HepG2 (cell line): ENCODE measurements around the gene SHISAL1. TPM values are rescaled to one million over a fixed set of nuclear protein-coding genes. Genes with fewer than 3 reads are reported as not detected.

Source experiments
- ATAC-seq: fragments of 200-7000 bp; cut with Tn5 transposase; 3 replicates; pipeline ENCODE4 v1.9.1; 2020; ENCODE audit warnings: mild to moderate bottlenecking, moderate library complexity
- BruUV-seq: library from RNA; stranded (reverse); fragments of 400-500 nt; replicated peaks from 2 replicates; lab custom pipeline; 2021; lab: Mats Ljungman, UMichigan
- CTCF ChIA-PET: fragments of 300-600 bp; formaldehyde crosslinking; extraction: SDS; loops from one replicate; lab custom pipeline; 2021; ENCODE audit warnings: low total read pairs, inconsistent platforms, low intra/inter-chr PET ratio; lab: Yijun Ruan, JAX
- POLR2A ChIA-PET: fragments of 350-600 bp; sonication (Branson Sonifier 250); formaldehyde crosslinking; loops from one replicate; lab custom pipeline; 2020; ENCODE audit warnings: antibody characterized with exemption, inconsistent platforms; lab: Yijun Ruan, JAX
- DNase-seq: peaks from one replicate; pipeline ENCODE4 v3.0.0-alpha.2; 2015; ENCODE audit warnings: low spot score
- FAIRE-seq: peaks from 3 replicates; lab custom pipeline; 2011; peaks lifted over from hg19 to GRCh38; lab: Jason Lieb, UNC
- H2AFZ ChIP-seq: one replicate; pipeline ENCODE4 v1.6.1; 2011; ENCODE audit warnings: low read length, inconsistent platforms
- H3K27ac ChIP-seq: fragments of 300-600 bp; 3 replicates; pipeline ENCODE4 v1.8.0; 2011; ENCODE audit warnings: mixed run types, mild to moderate bottlenecking, mixed read lengths, low read length, inconsistent platforms; ENCODE audit not compliant: insufficient read depth; ENCODE audit errors: extremely low read length
- H3K27me3 ChIP-seq, 2 experiments: fragments of 200-600 bp in 1 of 2; 2 replicates in 1 of 2; 3 replicates in 1 of 2; pipeline versions ENCODE4 v1.6.0 to v1.8.0; 2011; ENCODE audit warnings: low read length in 2 of 2, mild to moderate bottlenecking in 2 of 2, moderate library complexity in 2 of 2, inconsistent platforms in 1 of 2; ENCODE audit not compliant: insufficient read depth in 2 of 2, control insufficient read depth in 1 of 2
- H3K36me3 ChIP-seq, 2 experiments: fragments of 200-600 bp in 1 of 2; replicated peaks in 1 of 2; 2 replicates in 1 of 2; 3 replicates in 1 of 2; pipeline versions ENCODE4 v1.5.1 to v1.8.0; 2011; ENCODE audit warnings: low read length in 2 of 2, inconsistent platforms in 1 of 2; ENCODE audit not compliant: insufficient read depth in 2 of 2, control insufficient read depth in 1 of 2
- H3K4me1 ChIP-seq: 2 replicates; pipeline ENCODE4 v1.5.1; 2012; ENCODE audit warnings: low read length, inconsistent platforms; ENCODE audit not compliant: insufficient read depth
- H3K4me2 ChIP-seq: 2 replicates; pipeline ENCODE4 v1.6.0; 2011; ENCODE audit warnings: low read depth, low read length, inconsistent platforms
- H3K4me3 ChIP-seq, 3 experiments: fragments of 200-600 bp in 1 of 3; sonication (generic), shearing (Covaris generic) in 1 of 3; replicated peaks in 1 of 3; 2 replicates each; pipeline ENCODE4 v1.5.1; 2011 to 2016; ENCODE audit warnings: low read length in 3 of 3, inconsistent platforms in 2 of 3, low read depth in 2 of 3, mild to moderate bottlenecking in 2 of 3, control low read depth in 1 of 3, mixed read lengths in 1 of 3; ENCODE audit not compliant: insufficient read depth in 1 of 3
- H3K79me2 ChIP-seq: one replicate; pipeline ENCODE4 v1.6.1; 2011; ENCODE audit warnings: low read length, inconsistent platforms; ENCODE audit not compliant: insufficient read depth
- H3K9ac ChIP-seq: 2 replicates; pipeline ENCODE4 v1.6.0; 2011; ENCODE audit warnings: mild to moderate bottlenecking, low read depth, low read length, inconsistent platforms; ENCODE audit not compliant: insufficient read depth
- H3K9me3 ChIP-seq: 2 replicates; pipeline ENCODE4 v1.5.1; 2012; ENCODE audit warnings: mild to moderate bottlenecking, low read length
- H4K20me1 ChIP-seq: 2 replicates; pipeline ENCODE4 v1.6.0; 2011; ENCODE audit warnings: inconsistent platforms, mild to moderate bottlenecking, low read length, moderate library complexity; ENCODE audit not compliant: insufficient read depth
- ARHGAP35 ChIP-seq: sonication (generic); formaldehyde crosslinking; IDR thresholded peaks from 2 replicates; pipeline ENCODE4 v1.9.0; 2022; ENCODE audit warnings: mild to moderate bottlenecking, inconsistent platforms, moderate library complexity, missing genetic modification reagents, borderline replicate concordance
- ATF1 ChIP-seq: IDR thresholded peaks from 2 replicates; pipeline ENCODE4 v1.6.1; 2016; ENCODE audit warnings: mild to moderate bottlenecking, control low read depth
- KMT2A ChIP-seq: sonication (generic); formaldehyde crosslinking; IDR thresholded peaks from 2 replicates; pipeline ENCODE4 v1.4.0; 2020; ENCODE audit warnings: missing genetic modification reagents
- RNF2 ChIP-seq: fragments of 450-650 bp; conservative IDR thresholded peaks from 2 replicates; pipeline ENCODE4 v1.6.1; 2016; ENCODE audit warnings: low read depth
- ZBTB1 ChIP-seq: sonication (generic); formaldehyde crosslinking; IDR thresholded peaks from 2 replicates; pipeline ENCODE4 v1.4.0; 2020; ENCODE audit warnings: missing genetic modification reagents, borderline replicate concordance
- ZNF570 ChIP-seq: sonication (generic); formaldehyde crosslinking; IDR thresholded peaks from 2 replicates; pipeline ENCODE4 v1.4.0; 2020; ENCODE audit warnings: mild to moderate bottlenecking, missing genetic modification reagents, borderline replicate concordance
- ZNF75D ChIP-seq: sonication (generic); formaldehyde crosslinking; IDR thresholded peaks from 2 replicates; pipeline ENCODE4 v1.8.1; 2023; ENCODE audit warnings: missing genetic modification reagents, mild to moderate bottlenecking, borderline replicate concordance
- WGBS: methylation state at CpG from one replicate; pipeline ENCODE4 v1.1.6; 2017; ENCODE audit warnings: low lambda C conversion rate; 5-methylcytosine and 5-hydroxymethylcytosine counted together
- in situ Hi-C: cut with HindIII; loops from 2 replicates; pipeline ENCODE4 v1.10.0; 2017; ENCODE audit warnings: low pct_unique_long_range_greater_than_20kb; ENCODE audit not compliant: extremely low pct_ligation_motif_present
- intact Hi-C: fragments of 100-400 bp; cut with micrococcal nuclease; formaldehyde crosslinking; loops from one replicate; pipeline ENCODE4 v1.10.0; 2022; ENCODE audit not compliant: unreplicated experiment
- polyA plus RNA-seq, 8 experiments: library from polyadenylated mRNA; depleted of rRNA in 3 of 8; stranded (reverse) in 7 of 8; unstranded in 1 of 8; fragments of >200 nt; fragmentation: Illumina TruSeq in 4 of 8; extraction: Trizol in 4 of 8; gene quantifications; 2 replicates each; pipeline versions ENCODE4 v1.2.1 to v1.2.3, GENCODE V29; 2011 to 2016; ENCODE audit warnings: low read depth in 4 of 8, missing spikeins in 1 of 8, mixed read lengths in 1 of 8; ENCODE audit not compliant: insufficient read depth in 1 of 8
- total RNA-seq, 5 experiments: library from RNA; depleted of rRNA; stranded (reverse); fragments of >200 nt; fragmentation: Illumina TruSeq; extraction: Trizol; gene quantifications; 2 replicates each; pipeline ENCODE4 v1.2.3, GENCODE V29; 2016; ENCODE audit warnings: low read depth in 1 of 5
- TF ChIP-seq, protein P1 (sequence below): sonication (generic); formaldehyde crosslinking; IDR thresholded peaks from 2 replicates; pipeline ENCODE4 v1.8.1; 2023; ENCODE audit warnings: missing genetic modification reagents, inconsistent platforms, borderline replicate concordance
- TF ChIP-seq, protein P2 (sequence below): sonication (generic); formaldehyde crosslinking; IDR thresholded peaks from 2 replicates; pipeline ENCODE4 v1.5.1; 2020; ENCODE audit warnings: mild to moderate bottlenecking, missing genetic modification reagents
- TF ChIP-seq, protein P3 (sequence below): sonication (generic); formaldehyde crosslinking; IDR thresholded peaks from 2 replicates; pipeline ENCODE4 v1.8.1; 2023; ENCODE audit warnings: missing genetic modification reagents, mild to moderate bottlenecking, borderline replicate concordance
- TF ChIP-seq, protein P4 (sequence below): sonication (generic); formaldehyde crosslinking; IDR thresholded peaks from 2 replicates; pipeline ENCODE4 v1.4.0; 2020; ENCODE audit warnings: missing genetic modification reagents

Gene SHISAL1
- total and polyA plus RNA-seq, 2 of the 13 experiments (the other 11 are each of a cell fraction or from before 2014, with no cell fraction given) = not detected

DNA sequence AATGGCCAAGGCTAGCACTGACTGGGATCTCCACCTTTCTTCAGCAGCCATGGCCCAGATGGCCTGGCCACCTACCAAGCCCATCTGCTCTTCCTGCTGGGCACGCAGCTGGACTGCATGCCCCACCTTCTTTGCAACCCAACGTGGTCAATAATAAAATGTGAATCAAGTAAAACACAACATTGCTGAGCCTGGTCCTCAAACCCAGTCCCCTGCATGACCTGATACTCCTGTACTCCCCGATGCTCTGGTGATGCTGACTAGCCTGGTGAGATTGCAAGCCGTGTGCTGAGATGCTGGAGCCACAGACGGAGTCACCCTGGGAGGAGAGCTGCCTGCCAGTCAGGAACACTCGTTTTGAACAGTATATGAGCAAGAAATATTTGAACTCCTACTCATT, 98.0 kb downstream of the SHISAL1 start:
- Histone ChIP-seq H3K9me3 (no peaks in the 10 kb centered on the region), H3K9ac (no peak overlapping the region), H3K27me3 (peaks cover 0 to 6% of the 10 kb centered on the region in 2 experiments; a peak in 2 of 5 replicates), H4K20me1 (no peaks in the 10 kb centered on the region), H3K27ac (no peak overlapping the region), H3K4me2 (no peak overlapping the region), H3K4me1 (no peaks in the 10 kb centered on the region), H3K4me3 (no peak overlapping the region), H2AFZ (no peak overlapping the region), H3K79me2 (no peaks in the 10 kb centered on the region), H3K36me3 (no peaks in the 10 kb centered on the region)
- FAIRE-seq (no peak), DNase-seq (no peak), ATAC-seq (no peak)
- BruUV-seq = no TSS peak
- POLR2A ChIA-PET = no interaction called here
- WGBS = 5% methylated on average over 4 of the region's 6 CpGs
- TF ChIP-seq, protein P1, sequence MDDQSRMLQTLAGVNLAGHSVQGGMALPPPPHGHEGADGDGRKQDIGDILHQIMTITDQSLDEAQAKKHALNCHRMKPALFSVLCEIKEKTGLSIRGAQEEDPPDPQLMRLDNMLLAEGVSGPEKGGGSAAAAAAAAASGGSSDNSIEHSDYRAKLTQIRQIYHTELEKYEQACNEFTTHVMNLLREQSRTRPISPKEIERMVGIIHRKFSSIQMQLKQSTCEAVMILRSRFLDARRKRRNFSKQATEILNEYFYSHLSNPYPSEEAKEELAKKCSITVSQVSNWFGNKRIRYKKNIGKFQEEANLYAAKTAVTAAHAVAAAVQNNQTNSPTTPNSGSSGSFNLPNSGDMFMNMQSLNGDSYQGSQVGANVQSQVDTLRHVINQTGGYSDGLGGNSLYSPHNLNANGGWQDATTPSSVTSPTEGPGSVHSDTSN (CRISPR knock-in tag) = no peak
- TF ChIP-seq, protein P2, sequence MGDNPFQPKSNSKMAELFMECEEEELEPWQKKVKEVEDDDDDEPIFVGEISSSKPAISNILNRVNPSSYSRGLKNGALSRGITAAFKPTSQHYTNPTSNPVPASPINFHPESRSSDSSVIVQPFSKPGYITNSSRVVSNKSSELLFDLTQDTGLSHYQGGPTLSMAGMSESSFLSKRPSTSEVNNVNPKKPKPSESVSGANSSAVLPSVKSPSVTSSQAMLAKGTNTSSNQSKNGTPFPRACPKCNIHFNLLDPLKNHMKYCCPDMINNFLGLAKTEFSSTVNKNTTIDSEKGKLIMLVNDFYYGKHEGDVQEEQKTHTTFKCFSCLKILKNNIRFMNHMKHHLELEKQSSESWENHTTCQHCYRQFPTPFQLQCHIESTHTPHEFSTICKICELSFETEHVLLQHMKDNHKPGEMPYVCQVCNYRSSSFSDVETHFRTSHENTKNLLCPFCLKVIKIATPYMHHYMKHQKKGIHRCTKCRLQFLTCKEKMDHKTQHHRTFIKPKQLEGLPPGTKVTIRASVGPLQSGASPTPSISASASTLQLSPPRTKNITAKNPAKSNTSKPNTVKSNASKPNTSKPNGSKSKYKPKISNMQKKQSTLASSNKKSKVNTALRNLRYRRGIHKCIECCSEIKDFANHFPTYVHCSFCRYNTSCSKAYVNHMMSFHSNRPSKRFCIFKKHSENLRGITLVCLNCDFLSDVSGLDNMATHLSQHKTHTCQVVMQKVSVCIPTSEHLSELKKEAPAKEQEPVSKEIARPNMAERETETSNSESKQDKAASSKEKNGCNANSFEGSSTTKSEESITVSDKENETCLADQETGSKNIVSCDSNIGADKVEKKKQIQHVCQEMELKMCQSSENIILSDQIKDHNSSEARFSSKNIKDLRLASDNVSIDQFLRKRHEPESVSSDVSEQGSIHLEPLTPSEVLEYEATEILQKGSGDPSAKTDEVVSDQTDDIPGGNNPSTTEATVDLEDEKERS = no peak
- TF ChIP-seq ZNF75D (CRISPR knock-in tag) = no peak
- intact Hi-C loops (no loop called here), in situ Hi-C loops (no loop called here)
- CTCF ChIA-PET = no interaction called here

DNA sequence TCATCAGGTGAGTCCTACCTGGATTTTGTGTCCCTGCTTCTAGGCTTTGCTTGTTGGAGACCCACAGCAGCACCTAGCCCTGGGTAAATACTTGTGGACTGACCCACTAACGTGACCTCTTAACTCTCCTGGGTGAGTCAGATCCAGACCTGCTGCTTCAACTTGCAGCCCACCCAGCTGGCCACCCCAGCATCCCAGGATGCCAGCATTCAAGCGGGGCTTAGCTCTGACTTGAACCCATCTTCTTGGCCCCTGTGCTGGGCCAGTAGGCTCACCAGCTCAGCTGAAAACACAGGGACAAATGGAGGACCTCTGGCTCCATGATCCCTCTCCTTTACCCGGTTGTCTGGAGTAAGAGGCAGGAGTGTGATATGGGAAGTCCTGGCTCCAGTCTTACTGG, 98.6 kb downstream of the SHISAL1 start:
- no peak for ATAC-seq
- WGBS = 0% methylated on average over 1 of the region's 3 CpGs
- TF ChIP-seq ZNF570 (CRISPR knock-in tag) (no peak), ATF1 (CRISPR knock-in tag) (no peak), KMT2A (CRISPR knock-in tag) (no peak), RNF2 (no peak), ZBTB1 (no peak), ARHGAP35 (CRISPR knock-in tag) (no peak)
- TF ChIP-seq, protein P3, sequence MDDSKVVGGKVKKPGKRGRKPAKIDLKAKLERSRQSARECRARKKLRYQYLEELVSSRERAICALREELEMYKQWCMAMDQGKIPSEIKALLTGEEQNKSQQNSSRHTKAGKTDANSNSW = no peak
- TF ChIP-seq, protein P4, sequence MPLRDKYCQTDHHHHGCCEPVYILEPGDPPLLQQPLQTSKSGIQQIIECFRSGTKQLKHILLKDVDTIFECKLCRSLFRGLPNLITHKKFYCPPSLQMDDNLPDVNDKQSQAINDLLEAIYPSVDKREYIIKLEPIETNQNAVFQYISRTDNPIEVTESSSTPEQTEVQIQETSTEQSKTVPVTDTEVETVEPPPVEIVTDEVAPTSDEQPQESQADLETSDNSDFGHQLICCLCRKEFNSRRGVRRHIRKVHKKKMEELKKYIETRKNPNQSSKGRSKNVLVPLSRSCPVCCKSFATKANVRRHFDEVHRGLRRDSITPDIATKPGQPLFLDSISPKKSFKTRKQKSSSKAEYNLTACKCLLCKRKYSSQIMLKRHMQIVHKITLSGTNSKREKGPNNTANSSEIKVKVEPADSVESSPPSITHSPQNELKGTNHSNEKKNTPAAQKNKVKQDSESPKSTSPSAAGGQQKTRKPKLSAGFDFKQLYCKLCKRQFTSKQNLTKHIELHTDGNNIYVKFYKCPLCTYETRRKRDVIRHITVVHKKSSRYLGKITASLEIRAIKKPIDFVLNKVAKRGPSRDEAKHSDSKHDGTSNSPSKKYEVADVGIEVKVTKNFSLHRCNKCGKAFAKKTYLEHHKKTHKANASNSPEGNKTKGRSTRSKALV (CRISPR knock-in tag) = no peak

More for the DNA sequence above, 98.6 kb downstream of the SHISAL1 start:
- ChIA-PET CTCF (no interaction called here), POLR2A (no interaction called here)
- H4K20me1 ChIP-seq = no peaks in the 10 kb centered on the region
- FAIRE-seq = no peak
- peaks cover 0 to 3% of the 10 kb centered on the region in 2 experiments; a peak in 2 of 5 replicates for H3K27me3 ChIP-seq
- no peaks in the 10 kb centered on the region for H3K9me3 ChIP-seq
- H3K9ac ChIP-seq = no peak overlapping the region
- no peak overlapping the region for H2AFZ ChIP-seq
- no peak for DNase-seq
- no peaks in the 10 kb centered on the region for H3K4me1 ChIP-seq
- H3K27ac ChIP-seq = no peak overlapping the region
- no peaks in the 10 kb centered on the region for H3K79me2 ChIP-seq
- intact Hi-C loops = no loop called here
- no TSS peak for BruUV-seq
- in situ Hi-C loops = no loop called here
- no peak overlapping the region for H3K4me3 ChIP-seq
- no peak overlapping the region for H3K4me2 ChIP-seq
- H3K36me3 ChIP-seq = no peaks in the 10 kb centered on the region
